WERI-Rb-1 (cell line): ENCODE results near the gene DIAPH2.

Experiments
- DNase-seq: peaks from one replicate; pipeline ENCODE4 v3.0.0-alpha.2; 2020
- H3K27ac ChIP-seq: fragments of 250-450 bp; sonication (Bioruptor Pico); 2 replicates; pipeline ENCODE4 v1.5.1; 2020; ENCODE audit warnings: mild to moderate bottlenecking, moderate library complexity
- H3K27me3 ChIP-seq: fragments of 250-450 bp; sonication (Bioruptor Pico); 2 replicates; pipeline ENCODE4 v1.5.1; 2021; ENCODE audit warnings: mild to moderate bottlenecking, low read depth, moderate library complexity; ENCODE audit not compliant: insufficient read depth, severe bottlenecking
- H3K36me3 ChIP-seq: fragments of 250-450 bp; sonication (Bioruptor Pico); 2 replicates; pipeline ENCODE4 v1.5.1; 2020; ENCODE audit warnings: mild to moderate bottlenecking, moderate library complexity
- H3K4me3 ChIP-seq: 2 replicates; pipeline ENCODE4 v1.5.1; 2011; ENCODE audit warnings: low read depth, mild to moderate bottlenecking, control low read depth, low read length
- H3K9me3 ChIP-seq: fragments of 250-450 bp; sonication (Bioruptor Pico); 2 replicates; pipeline ENCODE4 v1.5.1; 2021; ENCODE audit warnings: mild to moderate bottlenecking, moderate library complexity; ENCODE audit not compliant: severe bottlenecking
- TF ChIP-seq, protein P1 (sequence below): IDR thresholded peaks from 2 replicates; pipeline ENCODE4 v1.5.1; 2011; ENCODE audit warnings: low read depth, mild to moderate bottlenecking, control low read depth, inconsistent platforms, low read length

The DIAPH2 gene

DNA sequence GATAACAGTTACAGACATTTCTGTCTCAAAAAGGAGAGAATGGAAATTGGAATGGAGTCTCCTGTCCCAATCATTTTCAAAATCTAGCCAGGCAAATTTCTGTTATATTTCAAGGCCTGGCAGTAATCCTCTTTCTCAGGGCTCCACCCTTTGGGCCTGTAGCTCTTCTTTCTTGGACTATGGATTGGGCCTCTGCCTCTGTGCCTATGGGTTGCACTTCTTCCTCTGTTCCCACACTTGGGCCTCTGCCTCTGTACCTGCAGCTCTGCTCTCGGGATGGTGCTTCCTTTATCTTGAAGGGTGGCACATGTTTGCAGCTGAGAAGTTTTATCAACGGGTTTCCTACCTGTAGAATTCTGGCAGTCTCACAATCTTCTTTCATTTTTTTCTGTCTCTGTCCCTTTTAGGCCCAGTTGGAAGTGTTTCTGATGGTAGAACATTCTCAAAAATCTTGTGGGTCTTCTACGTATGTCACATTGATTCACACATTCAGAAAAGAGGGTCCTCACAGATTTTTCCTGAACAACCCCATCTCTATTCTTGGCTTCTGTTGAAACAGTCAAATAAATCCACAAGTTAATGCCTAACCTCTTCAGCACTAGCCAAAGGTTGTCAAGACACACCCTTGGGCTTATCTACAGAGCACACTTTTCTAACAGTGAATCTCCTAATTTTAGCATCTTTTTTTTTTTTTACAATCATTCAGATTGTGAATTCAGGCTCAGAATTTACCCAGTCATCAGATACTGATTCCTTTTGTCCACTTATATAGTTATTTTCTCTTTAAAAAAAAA lies 918.0 kb downstream of the DIAPH2 start:
- TF ChIP-seq, protein P1, sequence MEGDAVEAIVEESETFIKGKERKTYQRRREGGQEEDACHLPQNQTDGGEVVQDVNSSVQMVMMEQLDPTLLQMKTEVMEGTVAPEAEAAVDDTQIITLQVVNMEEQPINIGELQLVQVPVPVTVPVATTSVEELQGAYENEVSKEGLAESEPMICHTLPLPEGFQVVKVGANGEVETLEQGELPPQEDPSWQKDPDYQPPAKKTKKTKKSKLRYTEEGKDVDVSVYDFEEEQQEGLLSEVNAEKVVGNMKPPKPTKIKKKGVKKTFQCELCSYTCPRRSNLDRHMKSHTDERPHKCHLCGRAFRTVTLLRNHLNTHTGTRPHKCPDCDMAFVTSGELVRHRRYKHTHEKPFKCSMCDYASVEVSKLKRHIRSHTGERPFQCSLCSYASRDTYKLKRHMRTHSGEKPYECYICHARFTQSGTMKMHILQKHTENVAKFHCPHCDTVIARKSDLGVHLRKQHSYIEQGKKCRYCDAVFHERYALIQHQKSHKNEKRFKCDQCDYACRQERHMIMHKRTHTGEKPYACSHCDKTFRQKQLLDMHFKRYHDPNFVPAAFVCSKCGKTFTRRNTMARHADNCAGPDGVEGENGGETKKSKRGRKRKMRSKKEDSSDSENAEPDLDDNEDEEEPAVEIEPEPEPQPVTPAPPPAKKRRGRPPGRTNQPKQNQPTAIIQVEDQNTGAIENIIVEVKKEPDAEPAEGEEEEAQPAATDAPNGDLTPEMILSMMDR, result no peak
- H3K9me3 ChIP-seq, result no peaks in the 10 kb centered on the region
- no peak for DNase-seq
- H3K36me3 ChIP-seq, result no peaks in the 10 kb centered on the region
- no peak overlapping the region for H3K27ac ChIP-seq
- H3K27me3 ChIP-seq, result no peaks in the 10 kb centered on the region
- H3K4me3 ChIP-seq, result no peak overlapping the region

DNA sequence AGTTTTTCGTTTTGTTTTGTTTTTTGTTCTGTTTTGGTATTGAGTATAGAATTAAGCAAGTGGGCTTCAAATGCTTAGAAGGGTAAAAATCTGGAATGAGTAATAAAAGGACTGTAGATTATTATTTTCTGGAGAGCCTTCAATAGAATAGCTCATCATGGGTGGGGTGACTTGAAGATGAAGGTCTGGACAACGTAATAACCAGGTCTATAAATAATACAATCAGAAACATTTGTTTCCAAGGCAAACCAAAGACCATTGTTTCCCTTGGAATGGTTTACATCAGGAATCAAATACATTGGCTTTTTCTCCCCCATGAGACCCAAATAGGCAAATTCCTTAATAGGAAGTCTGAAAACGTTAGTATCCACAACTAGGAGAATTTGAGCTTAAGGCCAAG lies 920.6 kb downstream of the DIAPH2 start:
- no peak overlapping the region for H3K27ac ChIP-seq
- H3K27me3 ChIP-seq, result no peaks in the 10 kb centered on the region
- H3K36me3 ChIP-seq, result no peaks in the 10 kb centered on the region
- H3K9me3 ChIP-seq, result no peaks in the 10 kb centered on the region
- TF ChIP-seq, protein P1, result no peak
- DNase-seq, result no peak
- H3K4me3 ChIP-seq, result no peak overlapping the region

DNA sequence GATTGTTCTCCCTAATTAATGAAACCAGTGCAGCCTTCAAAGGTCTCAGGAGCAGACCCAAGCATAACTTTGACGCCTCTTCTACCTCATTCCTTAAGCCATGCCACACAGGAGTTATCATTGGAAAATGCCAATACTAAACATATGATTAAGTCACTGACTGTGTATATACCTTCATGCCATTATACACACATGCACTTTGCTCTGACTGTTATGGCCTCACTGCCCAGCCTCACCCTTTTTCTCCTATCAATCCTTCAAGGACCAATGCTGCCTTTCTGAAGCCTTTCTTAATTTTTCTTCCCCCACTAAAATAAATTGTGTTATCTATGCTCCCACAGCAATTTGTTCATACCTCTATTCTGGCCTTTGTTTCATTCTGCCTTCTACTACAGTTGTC lies 924.7 kb downstream of the DIAPH2 start:
- TF ChIP-seq, protein P1, result no peak
- no peaks in the 10 kb centered on the region for H3K36me3 ChIP-seq
- H3K4me3 ChIP-seq, result no peak overlapping the region
- H3K27ac ChIP-seq, result no peak overlapping the region
- no peaks in the 10 kb centered on the region for H3K9me3 ChIP-seq
- no peaks in the 10 kb centered on the region for H3K27me3 ChIP-seq
- DNase-seq, result no peak

DNA sequence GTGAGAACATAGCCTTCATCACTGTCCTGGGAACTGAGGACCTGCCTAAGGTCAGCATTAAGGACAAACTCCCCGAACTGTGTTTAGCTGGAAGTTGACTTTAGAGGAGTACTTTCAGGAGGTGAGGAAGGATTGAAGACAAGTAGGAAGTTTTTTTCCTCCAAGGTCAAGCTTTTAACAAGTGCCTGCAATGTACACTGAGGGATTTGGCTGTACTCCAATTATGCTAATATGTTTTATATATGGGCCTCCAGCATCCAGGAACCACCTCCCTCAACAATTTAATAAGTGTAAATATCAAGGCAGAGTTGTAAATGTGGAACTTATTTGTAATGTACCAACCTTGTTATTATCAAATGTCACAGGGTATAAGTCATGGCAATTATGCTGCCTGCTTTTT lies 925.3 kb downstream of the DIAPH2 start:
- TF ChIP-seq, protein P1, result no peak
- Histone ChIP-seq H3K27me3 (no peaks in the 10 kb centered on the region), H3K27ac (no peak overlapping the region), H3K36me3 (no peaks in the 10 kb centered on the region), H3K9me3 (no peaks in the 10 kb centered on the region), H3K4me3 (no peak overlapping the region)
- no peak for DNase-seq

DNA sequence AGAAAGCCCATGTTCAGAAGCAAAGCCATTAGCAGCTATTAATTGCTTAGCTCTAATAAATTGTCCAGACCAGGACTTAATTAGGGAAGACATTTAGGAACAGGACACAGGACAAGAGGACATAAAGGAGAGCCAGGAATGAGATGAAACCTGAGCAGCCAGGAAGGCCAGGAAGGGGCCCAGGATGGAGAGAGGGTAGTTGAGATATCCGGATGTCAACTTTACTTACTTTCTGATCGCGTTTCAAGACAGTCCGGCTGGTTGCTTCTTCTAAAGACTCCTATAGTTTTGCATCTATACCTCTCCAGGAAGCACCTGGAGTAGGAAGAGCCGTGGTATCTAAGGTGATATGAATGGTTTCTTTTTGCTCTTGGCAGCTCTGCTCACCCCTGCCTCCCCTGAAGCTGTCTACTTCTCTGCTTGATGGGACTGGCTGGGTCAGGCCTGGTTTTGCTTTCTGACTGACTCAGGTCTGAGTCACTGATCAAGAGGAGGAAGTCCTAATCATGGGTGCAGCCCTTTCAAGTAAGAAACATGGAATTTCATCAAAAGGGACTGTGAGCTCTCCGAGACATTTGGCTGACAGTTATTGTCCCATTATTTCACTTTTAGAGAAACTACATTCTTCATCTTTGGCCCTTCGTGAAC lies 932.4 kb downstream of the DIAPH2 start:
- H3K9me3 ChIP-seq, result no peaks in the 10 kb centered on the region

More for the DNA sequence above, 932.4 kb downstream of the DIAPH2 start:
- Histone ChIP-seq H3K27ac (no peak overlapping the region), H3K4me3 (no peak overlapping the region), H3K27me3 (no peaks in the 10 kb centered on the region), H3K36me3 (no peaks in the 10 kb centered on the region)
- TF ChIP-seq, protein P1, result no peak
- DNase-seq, result no peak
